DMS 273 (cell line): Measurements from ENCODE around the gene HTR6.
"Not testable (repeated sequence)": the region's sequence is repeated elsewhere in the genome, so short reads cannot be mapped to it uniquely, and the experiment has no call there.

Experiments used
- DNase-seq: peaks from one replicate; lab custom pipeline; 2025; ENCODE audit not compliant: unreplicated experiment; lab: John Stamatoyannopoulos, UW

Gene HTR6

GRCh38 chr1:19637606-19638005 lies 27.1 kb upstream of the HTR6 start:
- DNase-seq = no peak

- not testable (repeated sequence) for DNase-seq
Measured at GRCh38 chr1:19639228-19639627, 25.4 kb upstream of the HTR6 start.

GRCh38 chr1:19639999-19640362 lies 24.7 kb upstream of the HTR6 start:
- DNase-seq = peak; percentile 54

GRCh38 chr1:19640363-19641316 lies 24.0 kb upstream of the HTR6 start:
- DNase-seq = peak; percentile 92

GRCh38 chr1:19643121-19643520 lies 21.6 kb upstream of the HTR6 start:
- DNase-seq = peak; percentile 32

DNA sequence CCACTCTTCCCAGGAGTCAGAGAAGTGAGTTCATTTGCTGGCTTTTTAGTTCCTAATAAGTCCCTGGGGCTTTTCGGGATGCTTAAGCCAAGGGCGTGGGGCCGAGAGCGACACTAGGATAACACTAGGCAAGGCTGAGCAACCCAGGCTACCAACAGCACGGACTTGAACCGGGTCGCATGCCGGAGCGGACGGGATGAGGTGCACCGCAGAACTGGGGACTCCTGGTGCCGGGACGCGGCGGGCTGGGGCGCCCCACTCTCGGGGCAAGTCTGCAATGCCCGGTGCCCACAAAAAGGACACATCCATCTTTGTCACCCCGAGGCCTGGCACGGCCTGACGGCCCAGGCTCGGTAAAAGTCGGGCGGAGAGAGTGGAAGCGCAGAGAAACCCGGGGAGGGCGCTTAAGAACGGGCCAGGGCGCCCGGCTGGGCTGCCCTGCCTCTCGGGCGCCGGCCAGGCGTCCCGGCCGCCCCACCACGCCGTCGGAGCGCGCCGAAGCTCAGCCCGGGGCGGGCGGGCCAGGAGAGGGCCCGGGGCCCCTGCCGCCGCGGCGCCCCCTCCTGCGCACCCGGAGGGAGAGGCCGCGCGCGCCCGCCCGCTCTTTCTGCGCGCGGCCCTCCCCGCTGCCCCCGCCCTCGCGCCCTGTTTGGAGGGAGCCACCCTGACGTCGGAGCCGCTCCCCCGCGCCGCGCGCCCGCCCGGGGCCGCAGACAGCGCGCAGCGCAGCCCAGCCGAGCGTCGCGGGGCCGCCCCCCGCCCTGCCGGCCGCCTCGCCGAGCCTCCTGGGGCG lies 20.9 kb upstream of the HTR6 start, which contains the start of gene NBL1:
TSS of gene NBL1 (plus strand) at position 710 of the 793 bp plus-strand sequence. CDS start 10,720 bp downstream, outside the sequence.
- peak; percentile 87 for DNase-seq

DNA sequence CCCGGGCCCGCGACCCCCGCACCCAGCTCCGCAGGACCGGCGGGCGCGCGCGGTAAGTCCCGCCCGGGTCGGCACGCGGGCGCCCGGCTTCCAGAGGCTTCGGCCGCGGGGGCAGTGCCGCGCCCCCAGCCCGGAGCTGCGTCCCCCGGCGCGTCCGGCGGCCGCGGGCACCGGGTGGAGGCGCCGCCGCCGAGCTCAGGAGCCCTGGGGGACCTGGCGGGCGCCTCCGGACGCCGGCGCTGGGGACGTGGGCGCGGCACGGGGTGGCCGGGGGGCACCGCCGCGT lies 20.3 kb upstream of the HTR6 start:
- no peak for DNase-seq

GRCh38 chr1:19644681-19645410 lies 19.8 kb upstream of the HTR6 start:
- DNase-seq = peak; percentile 68

GRCh38 chr1:19645411-19646251 lies 19.0 kb upstream of the HTR6 start:
- DNase-seq = peak; percentile 69

- DNase-seq = no peak
Measured at GRCh38 chr1:19646377-19647319, 18.0 kb upstream of the HTR6 start.

GRCh38 chr1:19647643-19648042 lies 17.0 kb upstream of the HTR6 start:
- no peak for DNase-seq

DNA sequence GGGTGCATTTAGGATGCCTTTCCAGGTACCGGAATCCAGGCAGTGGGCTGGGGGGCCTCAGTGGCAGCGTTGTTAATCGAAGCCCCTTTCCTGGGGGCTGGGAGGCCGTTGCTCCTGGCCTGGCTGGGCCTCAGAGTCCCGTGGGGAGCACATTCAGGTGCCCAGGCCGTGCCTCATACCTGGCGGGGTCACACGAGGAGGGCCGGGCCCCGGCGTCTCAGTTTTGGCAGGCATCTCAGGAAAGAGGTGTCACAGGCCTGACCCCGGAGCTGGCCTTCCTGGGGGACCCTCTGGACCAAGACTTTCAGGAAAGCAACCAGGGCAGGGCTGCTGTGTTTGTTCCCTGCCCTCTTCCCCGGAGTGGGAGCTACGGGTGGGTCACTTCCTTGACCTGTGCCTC lies 16.4 kb upstream of the HTR6 start:
- no peak for DNase-seq

- DNase-seq = peak; percentile 40
Measured at GRCh38 chr1:19648689-19649088, 16.0 kb upstream of the HTR6 start.

GRCh38 chr1:19650416-19651140 lies 14.1 kb upstream of the HTR6 start:
- peak; percentile 58 for DNase-seq

DNA sequence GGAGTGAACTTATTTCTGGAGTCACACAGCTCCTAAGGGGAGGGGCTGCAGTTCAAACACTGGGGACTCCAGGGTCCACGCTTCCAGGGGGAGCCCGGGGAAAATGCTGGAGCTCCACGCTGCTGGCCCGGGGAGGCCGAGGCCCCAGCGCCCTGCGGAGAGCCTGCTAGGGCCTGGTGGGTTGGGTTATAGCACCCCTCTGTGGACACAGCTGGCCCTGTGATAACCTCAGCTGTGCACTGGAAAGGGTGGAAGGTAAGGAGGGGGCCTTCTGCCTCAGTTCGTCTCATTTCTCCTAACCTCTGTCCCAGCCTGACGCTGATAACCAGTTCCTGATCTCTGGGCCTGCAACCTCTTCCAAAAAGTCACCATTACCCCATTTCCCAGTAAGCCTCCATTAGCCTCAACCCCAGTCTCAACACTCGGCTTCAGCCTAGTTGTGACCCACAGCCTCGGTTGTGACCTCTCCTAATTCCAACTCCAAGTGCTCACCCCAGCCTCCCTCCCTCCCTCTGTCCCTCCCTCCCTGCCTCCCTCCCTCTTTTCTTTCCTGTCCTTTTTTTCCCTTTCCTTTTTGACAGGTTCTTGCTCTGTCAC lies 13.4 kb upstream of the HTR6 start:
- DNase-seq = peak; percentile 84

GRCh38 chr1:19654386-19654785 lies 10.3 kb upstream of the HTR6 start:
- no peak for DNase-seq

GRCh38 chr1:19654886-19655717 lies 9.6 kb upstream of the HTR6 start:
- DNase-seq = no peak

- no peak for DNase-seq
Measured at GRCh38 chr1:19655718-19656080, 9.0 kb upstream of the HTR6 start.
